ENCODE data around the gene PACS2. TPM values are rescaled to one million over a fixed set of nuclear protein-coding genes. Genes with fewer than 3 reads are reported as not detected.

Gene PACS2
- total RNA-seq, 1 donor from 2014 or later: 84.3 TPM

- no peak for DNase-seq (ENCODE audit: low spot score)
Measured at GRCh38 chr14:105384041-105384557, 69.6 kb downstream of the PACS2 start.

GRCh38 chr14:105384605-105385321 lies 70.2 kb downstream of the PACS2 start:
- no peak for DNase-seq (ENCODE audit: low spot score)

GRCh38 chr14:105385322-105385637 lies 70.7 kb downstream of the PACS2 start:
- no peak for DNase-seq (ENCODE audit: low spot score)

- DNase-seq (ENCODE audit: low spot score): no peak
Measured at GRCh38 chr14:105385698-105386365, 71.3 kb downstream of the PACS2 start.

GRCh38 chr14:105386581-105387529 lies 72.3 kb downstream of the PACS2 start:
- no peak for DNase-seq (ENCODE audit: low spot score)

- DNase-seq (ENCODE audit: low spot score): no peak
Measured at GRCh38 chr14:105387530-105387922, 73.0 kb downstream of the PACS2 start.

GRCh38 chr14:105388110-105388951 lies 73.8 kb downstream of the PACS2 start:
- DNase-seq (ENCODE audit: low spot score): no peak

GRCh38 chr14:105388976-105389375 lies 74.4 kb downstream of the PACS2 start:
- DNase-seq (ENCODE audit: low spot score): no peak

- DNase-seq (ENCODE audit: low spot score): no peak
Measured at GRCh38 chr14:105389534-105389933, 75.0 kb downstream of the PACS2 start.

GRCh38 chr14:105389976-105390848 lies 75.7 kb downstream of the PACS2 start:
- no peak for DNase-seq (ENCODE audit: low spot score)

- DNase-seq (ENCODE audit: low spot score): no peak
Measured at GRCh38 chr14:105390849-105391500, 76.4 kb downstream of the PACS2 start.

- DNase-seq (ENCODE audit: low spot score): no peak
Measured at GRCh38 chr14:105391541-105391940, 77.0 kb downstream of the PACS2 start.

- DNase-seq (ENCODE audit: low spot score): no peak
Measured at GRCh38 chr14:105392131-105393090, 77.9 kb downstream of the PACS2 start.

GRCh38 chr14:105393151-105393550 lies 78.6 kb downstream of the PACS2 start:
- no peak for DNase-seq (ENCODE audit: low spot score)

GRCh38 chr14:105394714-105395537 lies 80.4 kb downstream of the PACS2 start:
- DNase-seq (ENCODE audit: low spot score): no peak

- no peak for DNase-seq (ENCODE audit: low spot score)
Measured at GRCh38 chr14:105395538-105395854, 80.9 kb downstream of the PACS2 start.

- DNase-seq (ENCODE audit: low spot score): no peak
Measured at GRCh38 chr14:105397350-105397931, 82.9 kb downstream of the PACS2 start.
